ENCODE results near the gene TM9SF1.
"Not testable (repeated sequence)": the region's sequence is repeated elsewhere in the genome, so short reads cannot be mapped to it uniquely, and the experiment has no call there.

TM9SF1 gene

GRCh38 chr14:24222987-24223386, 27.7 kb upstream of the TM9SF1 start:
- DNase-seq, result not testable (repeated sequence)

DNA sequence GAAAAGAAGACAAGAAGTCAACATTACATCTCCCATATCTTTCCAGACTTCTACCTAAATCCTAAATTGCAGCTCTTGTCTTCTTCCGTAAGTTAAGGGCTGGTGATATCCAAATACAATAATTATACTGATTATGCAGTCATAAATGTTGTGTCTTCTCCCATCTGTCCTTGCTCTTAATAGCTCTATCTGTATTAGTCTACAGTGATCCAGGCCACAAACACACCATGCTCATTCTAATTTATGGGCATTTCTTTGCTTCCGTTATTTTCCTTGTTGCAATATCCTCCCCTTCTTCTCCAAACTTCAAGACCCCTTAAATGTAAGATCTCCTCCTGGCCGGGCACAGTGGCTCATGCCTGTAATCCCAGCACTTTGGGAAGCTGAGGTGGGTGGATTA, 24.3 kb upstream of the TM9SF1 start:
- DNase-seq, result no peak

- no peak for DNase-seq
Observed at GRCh38 chr14:24219080-24219479, 23.8 kb upstream of the TM9SF1 start.

- not testable (repeated sequence) for DNase-seq
Observed at GRCh38 chr14:24216876-24217275, 21.6 kb upstream of the TM9SF1 start.

DNA sequence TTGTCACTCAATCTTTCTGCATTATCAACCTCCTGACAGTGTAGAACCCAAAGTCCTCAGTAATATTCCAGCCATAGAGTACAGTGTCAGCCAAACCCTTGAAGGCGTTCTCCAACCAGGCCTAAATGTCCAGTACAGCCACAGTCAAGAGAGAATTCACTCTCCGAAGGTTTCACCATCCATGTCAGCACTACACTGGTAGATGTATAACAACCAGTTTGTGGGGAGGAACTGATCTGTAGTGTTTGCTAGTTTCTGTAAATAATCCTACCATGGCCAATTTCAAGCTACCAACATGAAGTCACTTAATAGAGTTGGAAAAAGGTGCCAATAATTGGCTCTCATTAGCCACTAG, 21.1 kb upstream of the TM9SF1 start:
- no peak for DNase-seq

DNA sequence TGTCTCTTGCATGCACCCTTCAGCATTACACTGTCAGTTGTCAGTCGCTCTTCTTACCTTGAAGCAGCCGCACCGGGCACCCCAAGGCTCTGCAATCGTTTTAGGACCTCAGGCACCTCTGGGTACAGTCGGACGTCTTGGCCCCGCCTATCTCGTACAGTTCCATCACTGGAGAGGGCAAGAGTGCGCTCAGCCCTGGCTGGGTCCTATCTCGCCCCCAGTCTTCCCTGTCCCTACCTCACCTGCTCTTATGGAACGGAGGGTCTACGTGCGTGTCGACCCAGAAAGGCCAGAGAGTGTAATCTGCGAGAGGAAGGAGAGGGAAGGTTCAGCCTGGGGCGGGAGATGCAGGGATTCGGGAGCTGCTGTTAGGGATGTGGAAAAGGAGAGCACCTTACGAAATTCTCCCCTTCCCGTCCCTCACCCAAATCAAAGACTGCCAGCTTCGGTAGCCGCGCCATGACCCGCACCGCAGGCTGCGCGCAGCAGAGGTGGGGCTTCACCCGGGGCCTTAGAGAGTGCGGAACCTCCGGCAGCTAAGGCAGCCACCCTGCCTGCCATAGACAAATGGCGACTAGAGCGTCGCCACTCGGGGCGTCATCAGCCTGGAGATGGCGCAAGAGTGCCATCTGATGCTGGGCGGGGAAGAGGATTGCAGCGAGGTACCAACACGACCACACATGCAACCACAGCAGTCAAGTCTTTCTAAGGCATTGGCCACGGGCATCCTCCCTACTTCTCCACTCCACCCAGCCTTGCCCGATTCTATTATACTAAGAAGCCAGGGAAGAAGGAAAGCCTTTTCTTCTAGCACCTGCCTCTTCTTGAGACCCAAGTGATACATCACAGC, 20.5 kb upstream of the TM9SF1 start, which contains the start of gene MDP1:
MDP1 (minus strand) TSS at position 572 of the 850 bp plus-strand sequence; CDS start at position 461, 111 bp downstream.
- DNase-seq, result peak; percentile 64 to 92

DNA sequence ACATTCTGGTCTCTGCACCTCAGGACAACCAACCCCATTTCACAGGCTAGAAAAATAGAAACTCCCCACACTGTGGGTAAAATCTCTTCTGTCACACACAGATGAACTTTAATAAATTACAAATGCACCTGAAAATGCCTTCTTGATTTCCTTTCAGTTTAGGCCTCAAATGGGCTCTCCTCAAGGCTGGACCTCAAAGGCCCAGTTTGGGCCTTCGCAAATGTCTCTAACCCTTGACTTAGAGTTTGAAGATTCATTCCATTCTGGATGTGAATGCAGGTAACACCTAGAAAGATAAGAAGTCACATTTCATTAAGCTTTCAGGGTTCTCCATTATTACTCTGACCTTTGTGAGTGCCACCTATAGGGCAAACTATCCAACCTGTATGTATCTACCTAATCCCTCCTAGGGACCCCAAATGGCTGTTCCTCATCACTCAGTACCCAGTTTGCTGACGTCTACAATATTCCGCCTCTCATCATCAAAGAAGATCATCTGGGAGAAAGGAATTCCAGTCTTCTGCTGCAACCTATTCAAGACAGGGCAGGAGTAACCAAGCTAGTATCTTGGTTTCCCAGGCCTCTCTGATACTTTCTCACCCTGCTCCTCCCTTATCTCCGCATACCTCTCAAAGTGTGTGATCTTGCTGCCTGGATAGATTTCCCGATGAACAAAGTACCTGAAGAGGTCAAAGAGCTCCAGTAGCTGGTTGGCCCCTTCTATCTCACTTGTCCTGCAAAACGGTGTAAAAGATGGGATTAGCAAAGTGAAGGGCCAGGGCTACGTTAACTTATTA, 18.8 kb upstream of the TM9SF1 start:
- no peak for DNase-seq

- DNase-seq, result peak; percentile 94 to 97
Observed at GRCh38 chr14:24212924-24213865, 18.0 kb upstream of the TM9SF1 start, which contains the start of gene CHMP4A. Gene CHMP4A (minus strand): TSS chr14:24213488. CDS start chr14:24213439, 49 bp downstream.

- no peak for DNase-seq
Observed at GRCh38 chr14:24211311-24211710, 16.1 kb upstream of the TM9SF1 start.

DNA sequence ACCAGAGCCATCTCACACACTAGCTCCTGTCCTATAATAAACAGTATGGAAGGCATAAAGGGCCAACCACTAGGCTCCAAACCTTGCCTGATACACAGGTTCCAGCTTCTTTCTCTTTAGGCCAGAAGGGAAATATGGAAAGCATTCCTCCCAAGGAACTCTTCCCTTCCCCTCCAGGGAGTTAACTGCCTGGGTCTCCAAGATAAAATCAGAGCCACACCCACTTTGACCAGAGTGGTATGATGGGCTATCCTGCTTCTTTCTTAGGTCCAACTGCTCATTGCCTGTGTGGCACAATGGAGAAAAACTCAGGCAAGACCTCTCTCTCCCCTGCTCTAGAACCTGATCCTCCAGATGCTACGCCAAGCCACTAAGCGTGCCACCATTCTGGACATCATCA, 12.4 kb upstream of the TM9SF1 start:
- DNase-seq, result no peak

DNA sequence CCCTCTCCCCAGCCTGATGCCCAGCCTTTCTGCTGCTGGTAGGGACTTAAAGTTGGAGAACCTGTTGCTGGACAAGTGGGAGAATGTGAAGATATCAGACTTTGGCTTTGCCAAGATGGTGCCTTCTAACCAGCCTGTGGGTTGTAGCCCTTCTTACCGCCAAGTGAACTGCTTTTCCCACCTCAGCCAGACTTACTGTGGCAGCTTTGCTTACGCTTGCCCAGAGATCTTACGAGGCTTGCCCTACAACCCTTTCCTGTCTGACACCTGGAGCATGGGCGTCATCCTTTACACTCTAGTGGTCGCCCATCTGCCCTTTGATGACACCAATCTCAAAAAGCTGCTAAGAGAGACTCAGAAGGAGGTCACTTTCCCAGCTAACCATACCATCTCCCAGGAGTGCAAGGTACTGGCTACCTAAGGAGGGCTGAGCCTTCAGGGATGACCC, 11.9 kb upstream of the TM9SF1 start:
- DNase-seq, result no peak

GRCh38 chr14:24206260-24207103, 11.2 kb upstream of the TM9SF1 start:
- no peak for DNase-seq

DNA sequence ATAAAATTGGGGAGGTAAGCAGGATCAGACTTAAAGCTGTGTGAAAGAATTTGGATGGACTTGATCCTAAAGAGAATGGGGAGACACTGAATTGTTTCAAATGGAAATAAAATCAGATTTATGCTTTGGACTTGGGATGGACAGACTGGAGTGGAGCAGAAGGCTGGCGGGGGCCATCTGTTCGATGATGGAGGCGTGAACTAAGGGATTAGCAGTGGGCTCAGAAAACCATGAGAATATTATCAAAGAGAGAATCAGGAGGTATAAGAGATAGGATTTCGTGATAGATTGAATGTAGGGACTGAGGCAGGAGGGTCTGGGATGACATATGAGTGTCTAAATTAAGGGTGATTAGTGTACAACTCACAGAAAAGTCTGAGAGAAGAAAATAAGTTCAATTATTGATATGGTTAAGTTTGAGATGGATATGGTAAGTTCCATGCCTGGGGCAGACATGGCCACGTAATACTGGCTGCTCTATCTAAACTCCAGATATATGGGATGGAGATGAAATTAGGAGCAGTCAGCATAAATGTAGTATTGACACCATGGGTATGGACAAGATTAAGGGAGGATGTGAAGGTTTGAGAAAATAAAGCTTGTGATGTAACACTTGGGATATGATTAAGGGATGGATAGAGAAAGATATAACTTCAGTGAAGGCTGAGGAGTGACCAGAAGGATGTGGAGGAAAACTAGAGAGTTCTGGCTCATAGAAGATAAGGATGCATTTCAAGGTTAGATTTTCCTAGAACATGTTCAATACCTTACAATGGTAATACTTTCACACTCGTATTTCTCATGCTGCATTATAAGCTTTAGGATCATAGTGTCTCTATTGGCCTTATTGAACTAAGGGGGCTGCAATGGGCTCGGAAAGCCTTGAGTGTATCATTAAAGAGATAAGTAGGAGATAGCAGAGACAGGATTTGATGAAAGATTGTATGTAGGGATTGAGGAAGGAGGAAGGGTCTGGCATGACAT, 9.2 kb upstream of the TM9SF1 start:
- DNase-seq, result no peak

DNA sequence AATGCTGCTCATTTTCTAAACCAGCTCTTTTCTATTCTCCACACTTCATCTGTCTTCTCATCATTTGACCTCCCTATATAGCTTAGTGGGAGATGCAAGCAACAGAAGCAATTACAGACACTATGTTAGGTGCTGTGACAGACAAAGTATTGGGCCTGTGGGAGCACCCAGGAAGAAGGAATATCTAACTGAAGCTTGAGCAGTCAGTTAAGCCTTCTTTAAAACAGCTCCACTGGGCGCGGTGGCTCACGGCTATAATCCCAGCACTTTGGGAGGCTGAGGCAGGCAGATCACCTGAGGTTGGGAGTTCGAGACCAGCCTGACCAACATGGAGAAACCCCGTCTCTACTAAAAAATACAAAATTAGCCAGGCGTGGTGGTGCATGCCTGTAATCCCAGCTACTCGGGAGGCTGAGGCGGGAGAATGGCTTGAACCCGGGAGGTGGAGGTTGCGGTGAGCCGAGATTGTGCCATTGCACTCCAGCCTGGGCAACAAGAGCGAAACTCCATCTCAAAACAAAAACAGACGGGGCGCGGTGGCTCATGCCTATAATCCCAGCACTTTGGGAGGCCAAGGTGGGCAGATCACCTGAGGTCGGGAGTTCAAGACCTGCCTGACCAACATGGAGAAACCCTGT, 8.1 kb upstream of the TM9SF1 start:
- not testable (repeated sequence) for DNase-seq

DNA sequence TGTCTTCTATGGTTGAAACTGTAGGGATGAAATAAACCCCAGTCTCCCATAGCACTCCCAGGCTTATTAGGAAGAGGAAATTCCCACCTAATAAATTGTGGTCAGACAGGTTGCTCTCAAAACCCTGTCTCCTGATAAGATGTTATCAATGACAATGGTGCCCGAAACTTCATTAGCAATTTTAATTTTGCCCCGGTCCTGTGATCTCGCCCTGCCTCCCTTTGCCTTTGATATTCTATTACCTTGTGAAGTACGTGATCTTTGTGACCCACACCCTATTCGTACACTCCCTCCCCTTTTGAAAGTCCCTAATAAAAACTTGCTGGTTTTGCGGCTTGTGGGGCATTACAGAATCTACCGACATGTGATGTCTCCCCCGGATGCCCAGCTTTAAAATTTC, 7.3 kb upstream of the TM9SF1 start:
- DNase-seq, result not testable (repeated sequence)

- DNase-seq, result no peak
Observed at GRCh38 chr14:24198814-24199524, 3.7 kb upstream of the TM9SF1 start.

GRCh38 chr14:24197056-24197450, 1.8 kb upstream of the TM9SF1 start:
- no peak for DNase-seq

DNA sequence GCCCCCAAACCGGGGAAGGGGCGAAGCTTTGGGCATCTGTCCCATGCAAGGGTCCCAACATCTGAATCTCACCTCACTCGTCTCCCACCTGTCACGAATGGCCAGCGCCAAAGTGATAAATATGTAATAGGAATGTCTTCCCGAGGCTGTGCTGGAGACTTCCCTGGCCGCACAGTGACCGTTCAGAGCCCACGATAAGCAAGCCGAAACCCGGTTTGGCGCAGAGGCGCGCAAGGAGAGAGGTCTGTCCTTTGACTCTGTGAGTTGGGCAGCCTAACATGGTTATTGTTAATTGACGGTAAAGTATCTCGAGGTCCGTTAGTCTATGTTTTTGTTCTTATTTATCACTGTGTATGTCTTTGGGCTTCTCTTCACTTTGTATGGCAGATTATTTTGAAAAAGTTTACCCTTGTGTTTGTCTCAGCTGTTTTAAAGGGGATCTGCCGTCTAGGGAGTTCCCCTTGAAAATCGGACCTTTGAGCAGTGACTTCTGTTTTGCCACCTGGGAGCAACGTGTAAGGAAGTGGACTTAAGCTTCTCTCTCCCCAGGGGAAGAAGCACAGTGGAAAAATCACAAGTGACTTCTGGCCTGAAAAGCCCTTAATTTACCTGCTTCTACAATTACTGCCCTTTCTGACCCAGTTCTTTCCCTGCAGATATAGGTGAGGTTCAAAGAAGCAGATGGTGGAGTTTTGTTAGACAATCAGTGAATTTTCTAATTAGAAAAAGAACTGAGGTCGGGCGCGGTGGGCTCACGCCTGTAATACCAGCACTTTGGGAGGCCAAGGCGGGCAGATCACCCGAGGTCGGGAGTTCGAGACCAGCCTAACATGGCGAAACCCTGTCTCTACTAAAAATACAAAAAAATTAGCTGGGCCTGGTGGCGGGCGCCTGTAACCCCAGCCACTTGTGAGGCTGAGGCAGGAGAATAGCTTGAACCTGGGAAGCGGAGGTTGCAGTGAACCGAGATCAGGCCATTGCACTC, 1.1 kb upstream of the TM9SF1 start:
- DNase-seq, result peak in 1 of 2 experiments; percentile 52

All from NCI-H526 (cell line).